ENCODE measurements around the gene SH3RF2. TPM values are rescaled to one million over a fixed set of nuclear protein-coding genes. Genes with fewer than 3 reads are reported as not detected.

SH3RF2 gene
- polyA plus RNA-seq, 1 experiment = 0.45 TPM

- H3K36me3 ChIP-seq (ENCODE audit: control insufficient read depth, insufficient read depth, low read length) = no peaks in the 10 kb centered on the region
- H3K27me3 ChIP-seq (ENCODE audit: control insufficient read depth, insufficient read depth, low read length) = peaks cover 7% of the 10 kb centered on the region
- DNase-seq (ENCODE audit: low read depth) = no peak
- H3K4me3 ChIP-seq (ENCODE audit: low read depth, low read length) = no peak overlapping the region
- no peak for TF ChIP-seq CTCF (IDR thresholded peaks at IDR 0.05; ENCODE audit: insufficient read depth, low read depth, low read length)
- ChIA-PET CTCF (interaction anchor here (0.9 to 1.0 kb wide), 2 partner anchors 10 to 33 kb away, joined by 3 read pairs; no protein-coding TSS in a partner anchor), POLR2A (no interaction called here)
Observed at GRCh38 chr5:145920542-145921210, 15.7 kb upstream of the SH3RF2 start.

- TF ChIP-seq CTCF (IDR thresholded peaks at IDR 0.05; ENCODE audit: insufficient read depth, low read depth, low read length) = no peak
Observed at GRCh38 chr5:145921211-145921610, 15.2 kb upstream of the SH3RF2 start.

GRCh38 chr5:145922059-145922458, 14.3 kb upstream of the SH3RF2 start:
- Histone ChIP-seq H3K4me3 (ENCODE audit: low read depth, low read length) (no peak overlapping the region), H3K27me3 (ENCODE audit: control insufficient read depth, insufficient read depth, low read length) (peaks cover 4% of the 10 kb centered on the region; the same call in 1 of the 2 replicates), H3K36me3 (ENCODE audit: control insufficient read depth, insufficient read depth, low read length) (no peaks in the 10 kb centered on the region)
- POLR2A ChIA-PET = no interaction called here
- no peak for TF ChIP-seq CTCF (IDR thresholded peaks at IDR 0.05; ENCODE audit: insufficient read depth, low read depth, low read length)
- CTCF ChIA-PET = interaction anchor here (0.6 to 0.9 kb wide), 2 partner anchors 34 to 139 kb away, joined by 3 read pairs; no protein-coding TSS in a partner anchor
- DNase-seq (ENCODE audit: low read depth) = no peak

More at GRCh38 chr5:145921211-145921610, 15.2 kb upstream of the SH3RF2 start:
- Histone ChIP-seq H3K27me3 (ENCODE audit: control insufficient read depth, insufficient read depth, low read length) (peaks cover 4% of the 10 kb centered on the region; the same call in 1 of the 2 replicates), H3K36me3 (ENCODE audit: control insufficient read depth, insufficient read depth, low read length) (no peaks in the 10 kb centered on the region), H3K4me3 (ENCODE audit: low read depth, low read length) (no peak overlapping the region)
- CTCF ChIA-PET = interaction anchor here (0.6 to 0.9 kb wide), 2 partner anchors 33 to 140 kb away, joined by 3 read pairs; no protein-coding TSS in a partner anchor
- POLR2A ChIA-PET = no interaction called here
- DNase-seq (ENCODE audit: low read depth) = no peak

GRCh38 chr5:145923405-145923804, 13.0 kb upstream of the SH3RF2 start:
- no peak for TF ChIP-seq CTCF (IDR thresholded peaks at IDR 0.05; ENCODE audit: insufficient read depth, low read depth, low read length)
- ChIA-PET POLR2A (no interaction called here), CTCF (no interaction called here)
- no peak for DNase-seq (ENCODE audit: low read depth)
- Histone ChIP-seq H3K4me3 (ENCODE audit: low read depth, low read length) (no peak overlapping the region), H3K36me3 (ENCODE audit: control insufficient read depth, insufficient read depth, low read length) (no peaks in the 10 kb centered on the region), H3K27me3 (ENCODE audit: control insufficient read depth, insufficient read depth, low read length) (peaks cover 3% of the 10 kb centered on the region; the same call in 1 of the 2 replicates)

GRCh38 chr5:145924849-145925248, 11.5 kb upstream of the SH3RF2 start:
- TF ChIP-seq CTCF (IDR thresholded peaks at IDR 0.05; ENCODE audit: insufficient read depth, low read depth, low read length) = no peak
- no peak for DNase-seq (ENCODE audit: low read depth)
- H3K36me3 ChIP-seq (ENCODE audit: control insufficient read depth, insufficient read depth, low read length) = no peaks in the 10 kb centered on the region
- H3K27me3 ChIP-seq (ENCODE audit: control insufficient read depth, insufficient read depth, low read length) = peaks cover 3% of the 10 kb centered on the region; the same call in 1 of the 2 replicates
- CTCF ChIA-PET = interaction anchor here (0.9 to 1.7 kb wide), 2 partner anchors 10 to 13 kb away, joined by 3 to 5 read pairs; no protein-coding TSS in a partner anchor
- POLR2A ChIA-PET = no interaction called here
- H3K4me3 ChIP-seq (ENCODE audit: low read depth, low read length) = no peak overlapping the region
